SHP77 (cell line): ENCODE measurements around the gene MUC12.
"Not testable (repeated sequence)": the region's sequence is repeated elsewhere in the genome, so short reads cannot be mapped to it uniquely, and the experiment has no call there.

Experiments used
- DNase-seq, 2 experiments: peaks; one replicate each; lab custom pipeline; 2025; lab: John Stamatoyannopoulos, UW

MUC12 gene

DNA sequence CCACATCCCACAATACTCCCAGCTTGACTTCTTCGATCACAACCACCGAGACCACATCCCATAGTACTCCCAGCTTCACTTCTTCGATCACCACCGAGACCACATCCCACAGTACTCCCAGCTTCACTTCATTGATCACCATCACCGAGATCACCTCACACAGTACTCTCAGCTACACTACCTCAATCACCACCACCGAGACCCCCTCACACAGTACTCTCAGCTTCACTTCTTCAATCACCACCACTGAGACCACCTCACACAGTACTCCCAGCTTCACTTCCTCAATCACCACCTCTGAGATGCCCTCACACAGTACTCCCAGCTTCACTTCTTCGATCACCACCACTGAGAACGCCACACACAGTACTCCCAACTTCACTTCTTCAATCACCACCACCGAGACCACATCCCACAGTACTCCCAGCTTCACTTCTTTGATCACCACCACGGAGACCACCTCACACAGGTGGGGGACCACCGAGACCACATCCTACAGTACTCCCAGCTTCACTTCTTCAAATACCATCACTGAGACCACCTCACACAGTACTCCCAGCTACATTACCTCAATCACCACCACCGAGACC lies 11.4 kb upstream of the MUC12 start:
- no peak for DNase-seq

GRCh38 chr7:100959894-100960293 lies 9.5 kb upstream of the MUC12 start:
- DNase-seq: no peak

DNA sequence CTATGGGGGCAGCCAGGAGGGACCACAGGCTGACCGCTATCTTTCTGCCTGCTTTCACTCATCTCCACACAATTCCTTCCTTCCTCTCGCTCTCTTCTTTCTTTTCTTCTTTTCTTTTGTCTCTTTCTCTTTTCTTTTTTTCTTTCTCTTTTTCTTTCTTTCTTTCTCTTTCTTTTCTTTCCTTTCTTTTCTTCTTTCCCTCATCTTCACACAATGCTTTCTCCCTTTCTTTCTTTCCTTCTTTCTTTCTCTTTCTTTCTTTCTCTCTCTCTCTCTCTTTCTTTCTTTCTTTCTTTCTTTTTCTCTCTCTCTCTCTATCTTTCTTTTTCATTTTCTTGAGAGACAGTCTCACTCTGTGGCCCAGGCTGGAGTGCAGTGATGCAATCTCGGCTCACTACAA lies 6.8 kb upstream of the MUC12 start:
- no peak for DNase-seq

- DNase-seq: no peak
Measured at GRCh38 chr7:100963386-100963785, 6.0 kb upstream of the MUC12 start.

DNA sequence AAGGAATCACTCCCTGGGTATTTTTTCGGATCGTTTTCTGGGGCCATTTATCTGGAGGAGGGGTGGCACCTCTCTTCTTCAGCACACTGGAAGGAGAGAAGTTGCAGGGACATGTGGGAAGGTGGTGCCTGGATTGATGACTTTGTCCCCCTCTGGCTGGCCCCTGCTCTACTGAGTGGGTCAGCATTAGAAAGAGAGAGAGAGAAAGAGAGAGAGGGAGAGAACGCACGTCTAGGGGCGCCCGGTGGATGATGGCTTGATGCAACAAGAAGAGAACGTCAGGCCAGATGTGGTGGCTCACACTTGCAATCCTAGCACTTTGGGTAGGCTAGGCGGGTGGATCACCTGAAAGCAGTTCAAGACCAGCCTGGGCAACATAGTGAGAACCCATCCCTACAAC lies 5.5 kb upstream of the MUC12 start:
- no peak for DNase-seq

- no peak for DNase-seq
Measured at GRCh38 chr7:100964630-100965029, 4.7 kb upstream of the MUC12 start.

GRCh38 chr7:100965045-100965722 lies 4.2 kb upstream of the MUC12 start:
- no peak for DNase-seq

GRCh38 chr7:100965723-100966541 lies 3.4 kb upstream of the MUC12 start:
- no peak for DNase-seq

DNA sequence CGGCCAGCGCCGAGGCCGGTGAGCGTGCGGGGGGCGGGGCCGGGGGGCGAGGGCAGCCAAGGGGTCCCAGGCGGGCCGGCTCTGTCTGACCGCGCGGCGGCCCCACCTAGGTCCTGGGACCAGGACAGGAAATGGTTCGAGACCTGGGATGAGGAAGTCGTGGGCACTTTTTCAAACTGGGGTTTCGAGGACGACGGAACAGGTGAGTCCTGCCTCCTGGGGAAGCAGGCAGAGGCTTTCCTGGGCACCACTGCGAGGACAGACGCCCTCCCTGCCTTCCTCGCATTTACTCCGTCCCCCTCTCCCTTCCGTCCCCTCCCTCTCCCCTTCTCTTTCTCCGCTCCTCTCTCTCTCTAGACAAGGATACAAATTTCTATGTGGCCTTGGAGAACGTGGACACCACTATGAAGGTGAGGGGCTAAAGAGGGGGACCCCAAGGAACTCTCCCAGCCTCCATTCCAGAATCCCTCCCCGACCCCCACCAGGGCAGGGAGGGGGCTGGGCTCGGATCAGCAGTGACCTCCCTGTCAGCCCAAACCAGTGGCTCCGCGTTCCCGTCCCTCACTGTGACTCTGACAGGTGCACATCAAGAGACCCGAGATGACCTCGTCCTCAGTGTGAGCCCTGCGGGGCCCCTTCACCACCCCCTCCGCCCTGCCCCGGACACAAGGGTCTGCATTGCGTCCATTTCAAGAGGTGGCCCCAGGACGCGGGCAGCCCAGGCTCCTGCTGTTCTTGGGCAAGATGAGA lies 2.6 kb upstream of the MUC12 start:
- no peak for DNase-seq

DNA sequence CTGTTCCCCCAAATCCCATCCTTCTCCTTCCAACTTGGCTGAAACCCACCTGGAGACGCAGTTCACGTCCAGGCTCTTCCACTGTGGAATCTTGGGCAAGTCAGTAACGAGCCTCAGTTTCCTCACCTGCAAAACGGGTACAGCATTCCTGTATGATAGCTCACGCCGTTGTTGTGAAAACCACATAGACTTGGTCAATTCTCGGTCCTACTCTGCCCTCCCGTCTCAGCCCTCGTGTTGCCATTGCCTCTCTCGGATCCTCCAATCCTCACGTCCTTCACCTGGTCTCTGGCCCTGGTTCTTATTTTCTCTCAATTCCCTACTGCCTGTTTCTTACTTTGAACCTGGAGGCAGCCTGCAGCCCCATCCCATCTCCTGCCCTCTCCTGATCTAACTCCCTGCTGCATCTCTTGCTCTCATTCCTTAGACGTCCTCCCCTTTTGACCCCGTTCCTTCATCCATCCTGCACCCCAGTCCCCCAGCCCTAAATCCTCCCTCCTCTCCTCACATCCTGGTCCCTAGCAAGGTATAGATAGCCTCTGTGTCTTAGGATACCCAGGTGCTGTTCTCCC lies 2.0 kb upstream of the MUC12 start:
- DNase-seq: no peak

- DNase-seq: no peak
Measured at GRCh38 chr7:100968031-100968430, 1.3 kb upstream of the MUC12 start.

DNA sequence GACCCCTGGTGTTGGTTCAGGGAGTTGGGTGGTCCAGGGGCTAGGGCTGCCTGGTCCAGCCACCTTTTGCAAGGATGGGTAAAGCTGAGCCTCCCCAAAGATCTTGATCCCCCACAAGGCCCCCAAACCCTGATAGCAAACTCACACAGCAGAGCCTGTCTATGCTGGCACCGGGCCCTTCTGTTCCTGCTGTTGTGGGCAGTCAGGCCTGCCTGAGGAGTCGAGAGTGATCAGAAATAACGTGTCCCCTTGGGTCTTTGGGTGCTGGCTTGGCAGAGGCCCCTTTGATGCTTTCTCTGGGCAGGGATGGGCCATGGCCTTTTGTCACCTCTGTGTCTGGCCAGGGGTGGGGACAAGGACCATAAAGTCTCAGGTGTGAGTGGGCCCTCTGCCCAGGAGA lies 715 bp upstream of the MUC12 start:
- DNase-seq: no peak

- no peak for DNase-seq
Measured at GRCh38 chr7:100971111-100972001, 2.0 kb downstream of the MUC12 start.

DNA sequence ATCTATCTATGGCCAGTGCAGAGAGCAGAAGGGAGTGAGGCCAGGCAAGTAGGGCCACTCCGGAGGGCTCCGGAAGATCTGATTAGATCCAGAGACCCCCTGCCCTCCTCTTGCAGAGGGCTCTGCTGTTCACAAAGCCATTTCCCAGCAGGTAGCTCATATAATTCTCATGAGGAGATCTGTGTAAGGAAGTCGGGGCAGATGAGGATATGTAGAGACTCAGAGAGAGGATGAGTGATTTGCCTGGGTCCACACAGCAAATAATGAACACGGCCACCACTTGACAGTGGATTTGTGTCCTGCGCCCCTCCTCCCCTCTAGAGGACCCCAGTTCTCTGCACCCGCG lies 2.6 kb downstream of the MUC12 start:
- no peak for DNase-seq

GRCh38 chr7:100974021-100974420 lies 4.7 kb downstream of the MUC12 start:
- DNase-seq: no peak

GRCh38 chr7:100975371-100975821 lies 6.0 kb downstream of the MUC12 start:
- DNase-seq: no peak

- DNase-seq: no peak
Measured at GRCh38 chr7:100978300-100978699, 8.9 kb downstream of the MUC12 start.

GRCh38 chr7:100983451-100984187 lies 14.3 kb downstream of the MUC12 start:
- no peak for DNase-seq

DNA sequence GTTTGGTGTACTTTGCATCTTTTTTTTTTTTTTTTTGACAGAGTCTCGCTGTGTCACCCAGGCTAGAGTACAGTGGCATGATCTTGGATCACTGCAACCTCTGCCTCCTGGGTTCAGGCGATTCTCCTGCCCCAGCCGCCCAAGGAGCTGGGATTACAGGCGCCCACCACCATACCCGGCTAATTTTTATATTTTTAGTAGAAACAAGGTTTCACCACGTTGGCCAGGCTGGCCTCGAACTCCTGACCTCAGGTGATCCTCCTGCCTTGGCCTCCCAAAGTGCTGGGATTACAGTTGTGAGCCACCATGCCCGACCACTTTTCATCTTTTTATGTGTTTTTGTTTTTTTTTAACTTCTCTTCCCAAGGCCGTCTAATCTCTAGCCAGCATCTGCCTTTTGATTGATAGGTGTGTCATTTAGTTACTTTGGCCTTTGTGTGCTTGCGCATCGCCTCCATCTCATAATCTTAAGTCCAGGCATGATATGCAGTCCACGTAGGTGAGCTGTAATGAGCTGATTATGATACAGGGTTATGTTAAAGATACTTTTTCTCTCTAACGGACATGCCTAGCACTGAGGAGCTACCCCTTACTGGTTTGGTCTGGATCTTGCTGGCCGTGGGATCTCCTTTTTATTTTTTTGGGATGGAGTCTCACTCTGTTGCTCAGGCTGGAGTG lies 15.0 kb downstream of the MUC12 start:
- DNase-seq: not testable (repeated sequence)
